GM19238 (cell line): Measurements from ENCODE around the gene PER2.

Experiments
- DNase-seq: peaks from one replicate; pipeline ENCODE4 v3.0.0; 2011; ENCODE audit warnings: low spot score; ENCODE audit not compliant: insufficient read length

Gene PER2

DNA sequence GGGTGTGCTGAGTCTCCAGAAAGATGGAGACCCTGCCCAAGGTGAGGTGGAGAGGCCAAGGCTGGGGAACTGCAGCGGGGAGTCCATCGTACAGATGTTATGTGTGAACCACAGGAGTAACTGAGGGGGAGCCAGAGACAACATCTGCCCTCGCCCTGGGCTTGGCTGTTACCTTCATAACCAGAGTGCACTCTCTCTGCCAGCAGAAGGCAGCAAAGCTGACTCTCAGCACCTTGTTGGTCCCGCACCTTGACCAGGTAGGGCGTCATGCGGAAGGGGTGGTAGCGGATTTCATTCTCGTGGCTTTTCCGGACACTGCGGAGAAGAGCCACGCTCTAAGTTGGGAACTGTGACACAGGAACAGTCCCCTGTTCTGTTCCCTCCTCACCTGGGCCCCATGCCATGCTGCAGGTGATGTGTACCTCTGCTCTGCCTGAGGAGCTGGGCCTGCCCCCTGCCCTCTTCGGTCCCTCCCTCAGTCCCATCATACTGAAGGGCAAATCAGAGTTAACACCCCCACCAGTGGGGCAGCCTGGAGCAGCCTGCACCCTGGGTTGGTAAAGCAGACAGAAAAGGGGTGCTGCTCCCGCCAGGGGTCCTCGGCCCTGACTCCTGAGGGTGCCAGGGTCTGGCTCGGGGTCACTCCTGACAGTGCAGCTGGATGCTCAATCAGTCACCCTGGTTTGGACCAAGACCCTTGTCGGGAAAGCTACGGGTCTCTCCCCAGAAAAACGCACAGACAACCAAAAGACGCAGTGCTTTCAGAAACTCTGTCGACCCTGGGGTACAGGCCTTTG is 20.3 kb downstream of the PER2 start:
- no peak for DNase-seq

DNA sequence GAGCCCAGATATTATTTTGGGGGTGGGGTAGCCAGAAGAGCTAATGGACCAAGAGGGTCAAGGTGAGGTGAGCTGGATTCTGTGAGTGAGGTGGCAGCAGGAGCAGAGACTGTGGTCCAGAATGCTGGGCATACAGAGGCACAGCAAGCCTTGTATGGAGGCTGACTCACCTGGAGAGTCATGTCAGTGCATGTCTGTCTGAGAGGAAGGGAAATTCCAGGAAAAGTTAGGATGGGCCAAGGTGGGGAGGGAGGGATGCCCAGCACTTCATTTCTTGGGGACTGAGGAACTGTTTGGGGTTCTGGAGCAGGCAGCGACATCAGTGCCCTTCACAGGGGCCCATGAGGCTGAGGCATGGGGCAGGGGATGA is 21.1 kb downstream of the PER2 start:
- DNase-seq = no peak

- no peak for DNase-seq
Measured at GRCh38 chr2:238265605-238266004, 22.8 kb downstream of the PER2 start.

DNA sequence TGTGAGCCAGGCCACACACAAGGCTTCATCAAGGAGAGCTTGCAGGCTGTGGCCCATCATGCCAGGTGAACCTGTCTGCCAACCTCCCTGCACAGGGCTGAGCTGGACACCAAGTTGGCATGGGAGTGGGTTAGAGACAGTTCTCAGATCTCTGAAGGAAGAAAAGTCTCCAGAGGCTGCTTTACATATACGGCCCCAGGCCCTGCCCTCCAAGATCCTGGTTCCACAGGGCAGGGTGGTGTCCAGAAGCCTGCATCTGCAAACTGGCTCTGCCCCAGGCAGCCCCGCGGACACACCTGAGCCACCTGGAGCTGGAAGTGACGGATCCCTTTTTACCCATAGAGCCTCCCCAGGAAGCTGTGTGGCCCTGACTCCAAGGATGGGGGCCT is 24.3 kb downstream of the PER2 start:
- no peak for DNase-seq

DNA sequence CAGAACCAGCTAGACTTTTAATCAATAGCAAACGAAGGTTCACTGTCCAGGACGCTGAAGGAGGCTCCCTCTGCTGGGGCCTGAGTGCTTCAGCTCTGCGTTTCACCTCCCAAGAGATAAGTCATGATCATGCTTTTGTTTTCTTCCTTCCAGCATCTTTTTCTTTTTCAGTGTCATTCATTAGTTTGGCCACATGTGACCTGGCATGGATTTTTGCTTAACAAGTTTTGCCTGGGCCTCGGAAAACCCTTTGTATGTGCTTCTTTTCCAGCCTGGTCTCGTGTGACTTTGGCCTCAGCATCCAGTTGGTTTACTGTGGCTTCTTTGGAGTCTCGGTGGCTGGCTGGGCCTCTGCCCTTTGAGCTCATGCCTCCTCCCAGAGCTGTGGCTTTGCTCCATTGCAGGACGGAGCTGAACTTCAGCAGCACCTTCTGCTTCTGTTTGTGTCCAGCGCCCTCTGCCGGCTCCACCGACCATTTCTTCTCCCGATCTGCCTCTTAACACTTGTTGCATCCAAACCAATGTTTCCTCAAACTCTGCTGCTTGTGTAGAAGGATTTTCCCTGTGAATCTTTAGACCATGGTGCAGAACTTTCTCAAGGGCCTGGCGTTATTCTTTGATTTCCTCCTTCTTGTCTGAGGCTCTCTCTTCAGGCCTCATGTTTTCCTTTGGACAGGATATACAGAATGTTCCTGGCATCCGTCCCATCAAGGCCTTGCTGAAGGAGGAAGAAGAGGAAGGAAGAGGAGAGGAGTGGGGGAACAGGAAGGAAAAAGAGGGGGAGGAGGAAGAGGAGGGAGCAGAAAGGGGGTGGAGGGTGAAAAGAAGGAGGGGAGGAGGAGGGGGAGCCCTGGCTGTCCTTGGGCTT is 25.0 kb downstream of the PER2 start:
- DNase-seq = peak; percentile 63

- DNase-seq = no peak
Measured at GRCh38 chr2:238262496-238263122, 25.8 kb downstream of the PER2 start.

GRCh38 chr2:238261718-238262375 is 26.6 kb downstream of the PER2 start:
- DNase-seq = no peak

- no peak for DNase-seq
Measured at GRCh38 chr2:238260883-238261282, 27.5 kb downstream of the PER2 start.

DNA sequence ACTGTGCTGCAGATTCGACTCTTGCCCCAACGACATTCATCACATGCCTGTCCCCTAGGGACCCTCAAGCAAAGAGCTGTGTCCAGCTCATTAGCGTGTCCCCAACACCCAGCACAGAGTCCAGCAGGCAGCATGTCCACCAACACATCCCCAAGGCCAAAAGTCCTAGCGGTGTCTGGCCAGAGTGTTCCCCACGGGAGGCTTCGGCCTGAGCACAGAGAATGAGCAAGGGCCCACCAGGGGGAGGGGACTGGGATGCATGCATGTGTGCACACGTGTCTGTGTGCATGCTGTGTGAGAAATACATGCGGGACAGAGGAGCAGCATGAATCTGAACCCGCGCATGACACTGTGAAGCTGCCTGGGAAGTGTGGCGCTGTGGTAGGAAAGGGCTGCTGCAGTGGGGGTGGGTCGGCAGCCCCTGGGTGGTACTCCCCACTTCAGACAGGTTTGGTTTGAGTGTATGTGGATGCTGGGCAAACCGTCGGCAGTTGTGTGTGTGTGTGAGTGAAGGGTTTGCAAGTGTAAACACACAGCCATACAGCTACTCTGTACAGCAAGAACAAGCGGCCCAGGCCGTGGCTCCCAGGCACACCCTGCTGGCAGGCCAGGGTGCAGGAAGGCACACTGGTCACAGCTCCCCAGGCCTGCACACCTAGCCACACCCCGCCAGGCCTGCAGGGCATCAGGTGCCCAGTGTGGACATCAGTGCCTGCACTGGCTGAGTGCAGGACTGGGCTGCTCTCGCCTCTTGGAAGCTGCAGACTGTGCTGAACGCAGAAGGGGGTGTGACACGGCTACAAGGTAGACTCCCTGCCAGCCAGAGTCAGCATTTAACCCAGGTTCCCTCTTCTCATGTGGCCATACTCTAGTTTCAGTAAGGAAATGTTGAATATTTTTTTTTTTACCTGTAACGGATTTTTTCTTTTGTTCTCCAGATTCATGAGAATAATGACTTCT is 29.1 kb downstream of the PER2 start:
- no peak for DNase-seq

DNA sequence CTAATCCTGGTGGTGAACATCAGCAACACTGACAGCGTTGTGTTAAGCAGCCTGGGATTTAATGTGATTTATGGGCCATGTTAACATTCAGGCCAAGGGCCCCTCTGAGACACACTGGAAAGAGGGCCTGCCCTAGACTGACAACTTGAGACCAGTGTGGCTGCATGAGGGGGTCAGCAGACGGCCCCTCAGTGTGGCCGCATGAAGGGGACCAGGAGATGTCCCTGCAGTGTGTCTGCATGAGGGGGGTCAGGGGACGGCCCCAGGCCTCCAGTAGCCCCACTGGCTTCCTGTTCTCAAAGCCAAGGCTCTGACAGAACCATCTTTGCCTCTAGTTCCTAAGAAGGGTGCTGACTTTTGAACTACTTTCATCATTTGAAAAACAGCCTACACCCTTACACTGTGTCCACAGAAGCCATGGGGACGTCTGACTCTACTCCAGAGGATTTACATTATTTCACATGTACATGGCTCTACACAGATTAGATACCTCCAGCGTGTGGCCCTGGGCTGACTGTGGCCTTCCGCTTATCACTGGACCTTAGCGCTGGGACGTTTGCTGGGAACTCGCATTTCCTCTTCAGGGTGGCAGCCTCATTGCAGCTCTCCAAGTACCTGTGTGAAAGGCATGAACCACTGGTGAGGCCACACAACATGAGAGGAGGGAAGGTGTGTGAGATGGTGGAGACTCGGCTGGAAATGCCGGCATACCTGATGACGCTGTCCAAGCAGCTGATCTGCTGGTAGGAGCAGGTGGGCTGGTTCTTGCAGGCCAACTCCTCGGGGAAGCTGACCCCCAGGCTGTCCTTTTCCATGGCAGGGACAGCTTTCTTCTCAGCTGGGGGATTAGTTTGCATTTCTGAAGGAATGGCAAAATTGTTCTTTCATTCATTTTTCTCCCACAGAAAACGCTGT is 30.4 kb downstream of the PER2 start:
- DNase-seq = no peak

GRCh38 chr2:238256594-238257104 is 31.8 kb downstream of the PER2 start:
- DNase-seq = peak; percentile 75

DNA sequence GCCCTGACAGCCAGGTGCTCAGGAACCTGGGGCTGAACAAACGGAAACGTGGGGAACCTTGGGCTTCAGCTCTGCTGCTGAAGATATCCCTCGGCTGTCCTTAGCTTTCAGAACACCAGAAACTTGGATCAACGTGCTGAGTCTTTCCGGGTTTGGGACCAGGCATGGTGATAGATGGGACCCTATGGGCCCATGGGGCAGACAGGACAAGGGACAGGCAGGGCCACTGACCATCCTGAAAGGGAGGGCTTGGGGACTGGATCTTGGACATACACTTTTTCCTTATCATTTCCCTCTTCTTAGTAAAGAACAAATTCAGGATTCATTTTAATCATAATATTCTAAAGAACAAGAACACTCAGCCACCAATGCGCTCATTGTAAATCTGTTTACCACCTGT is 32.3 kb downstream of the PER2 start:
- DNase-seq = no peak

DNA sequence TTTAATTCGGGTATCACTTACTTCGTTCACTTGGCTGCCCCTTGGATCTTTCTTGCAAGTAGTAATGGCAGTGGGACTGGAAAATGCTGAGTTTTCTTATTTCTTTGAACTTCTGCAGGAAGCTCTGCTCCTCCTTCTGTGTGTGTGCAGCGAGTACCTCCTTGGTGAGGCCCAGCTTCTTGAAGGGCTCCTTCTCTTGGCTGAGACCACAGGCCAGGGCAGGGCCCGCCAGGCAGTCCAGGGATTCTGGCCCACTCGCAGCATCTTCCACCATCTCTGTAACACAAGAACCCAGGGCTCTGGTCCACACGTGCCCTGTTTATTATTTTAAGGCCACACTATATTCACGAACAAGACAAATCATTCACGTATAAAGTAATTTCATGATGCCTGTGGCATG is 32.8 kb downstream of the PER2 start:
- DNase-seq = no peak

DNA sequence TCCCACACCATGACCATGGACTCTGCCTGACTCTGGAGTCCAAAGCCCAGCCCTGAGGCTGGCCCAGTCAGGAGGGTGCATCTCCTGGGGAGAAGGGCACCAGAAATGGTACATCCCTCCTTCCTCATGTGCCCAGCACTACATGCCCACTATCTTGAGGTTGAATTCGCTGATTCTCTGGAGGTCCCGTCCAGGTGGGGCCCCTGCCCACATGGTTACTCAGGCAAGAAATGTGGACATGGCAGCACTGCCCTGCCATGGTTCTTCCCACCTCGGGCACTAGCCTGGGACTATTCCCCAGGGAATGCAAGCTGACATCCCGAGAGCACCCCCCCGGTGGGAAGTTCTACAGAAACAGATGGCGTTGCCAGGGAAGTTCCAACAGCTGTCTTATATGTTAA is 33.3 kb downstream of the PER2 start:
- no peak for DNase-seq

- DNase-seq = no peak
Measured at GRCh38 chr2:238254095-238254723, 34.2 kb downstream of the PER2 start.

- no peak for DNase-seq
Measured at GRCh38 chr2:238252766-238253630, 35.4 kb downstream of the PER2 start.

GRCh38 chr2:238251986-238252385 is 36.4 kb downstream of the PER2 start:
- no peak for DNase-seq

DNA sequence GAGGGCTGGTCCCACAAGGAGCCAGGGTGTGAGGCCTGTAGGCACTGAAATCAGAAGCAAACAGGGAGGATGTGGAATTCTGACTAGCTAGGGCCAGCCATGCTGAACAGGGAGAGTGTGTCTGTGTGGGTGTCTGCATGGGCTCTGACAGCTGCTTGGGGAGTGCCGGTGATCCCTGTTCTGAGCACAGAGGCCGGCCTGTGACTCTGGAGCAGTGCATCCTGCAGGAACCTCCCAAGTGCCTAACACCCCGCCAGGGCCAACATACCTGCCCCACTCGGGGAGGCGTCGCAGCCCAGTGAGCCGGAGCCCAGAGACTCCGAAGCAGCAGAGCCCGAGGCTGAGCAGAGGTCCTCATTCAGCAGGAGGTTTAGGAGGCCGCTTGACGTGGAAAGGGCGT is 37.1 kb downstream of the PER2 start:
- no peak for DNase-seq
